ENCODE measurements around the gene DYNLRB1.

The DYNLRB1 gene

GRCh38 chr20:34579191-34579978 lies 63.2 kb downstream of the DYNLRB1 start:
- H3K9me3 Mint-ChIP-seq = no peaks in the 10 kb centered on the region
- H3K4me3 Mint-ChIP-seq = no peak overlapping the region
- H3K4me1 Mint-ChIP-seq = peaks cover 25% of the 10 kb centered on the region
- H3K27ac Mint-ChIP-seq = no peak overlapping the region
- H3K36me3 Mint-ChIP-seq (ENCODE audit: low read depth) = peaks cover 24% of the 10 kb centered on the region
- no peak for ATAC-seq
- H3K27me3 Mint-ChIP-seq = no peaks in the 10 kb centered on the region
- DNase-seq = no peak

DNA sequence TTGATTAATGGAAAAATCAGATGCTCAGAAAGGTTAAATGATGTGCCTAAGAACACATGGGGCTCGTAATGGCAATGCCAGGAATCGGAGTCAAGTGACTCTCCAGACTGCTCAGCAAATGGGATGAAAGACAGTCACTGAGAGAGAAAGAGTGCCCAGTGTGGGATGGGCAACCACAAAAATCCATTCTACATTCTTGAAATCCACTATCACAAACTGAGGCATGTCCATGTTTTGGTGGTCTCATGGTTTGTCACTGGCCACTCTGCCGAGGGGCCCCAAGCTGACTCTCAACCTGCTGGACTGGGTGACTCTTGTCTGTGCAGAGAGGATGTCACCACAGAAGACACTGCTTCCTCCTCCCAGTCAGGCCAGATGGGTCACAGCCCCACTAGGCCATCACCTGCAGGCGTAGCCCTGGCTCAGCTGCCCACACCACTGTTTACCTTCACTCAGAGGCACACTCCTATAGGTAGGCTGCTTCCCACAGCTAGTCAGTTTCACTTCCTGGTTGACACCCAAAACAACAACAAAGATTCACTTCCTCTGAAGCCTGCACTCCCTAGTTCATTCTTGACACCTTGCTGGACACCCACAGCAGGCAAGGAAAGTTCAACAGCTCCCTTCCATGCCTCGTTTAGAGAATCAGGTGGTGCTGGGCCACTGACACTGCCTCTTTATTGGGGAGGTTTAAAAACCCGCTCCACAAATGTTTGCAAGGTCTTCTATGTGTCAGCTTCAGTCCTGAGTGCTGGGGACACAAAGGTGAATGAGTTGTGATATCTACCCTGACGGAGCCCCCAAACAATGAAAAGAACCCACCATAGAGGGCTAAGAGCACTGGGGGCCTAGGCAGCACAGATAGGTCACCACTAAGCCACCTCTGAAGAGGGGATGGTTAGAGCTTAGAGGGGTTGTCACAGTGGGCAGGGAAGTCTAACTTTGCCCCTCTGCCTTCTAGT lies 64.0 kb downstream of the DYNLRB1 start:
- Mint-ChIP-seq H3K27me3 (no peaks in the 10 kb centered on the region), H3K9me3 (no peaks in the 10 kb centered on the region), H3K36me3 (ENCODE audit: low read depth) (peaks cover 22% of the 10 kb centered on the region), H3K4me3 (no peak overlapping the region), H3K4me1 (peaks cover 25% of the 10 kb centered on the region), H3K27ac (no peak overlapping the region)
- DNase-seq (no peak), ATAC-seq (no peak)

GRCh38 chr20:34581341-34582184 lies 65.3 kb downstream of the DYNLRB1 start:
- H3K4me1 Mint-ChIP-seq = peaks cover 25% of the 10 kb centered on the region
- peak; percentile 93 for ATAC-seq
- H3K27ac Mint-ChIP-seq = peak overlapping the region; percentile 57
- H3K36me3 Mint-ChIP-seq (ENCODE audit: low read depth) = peaks cover 22% of the 10 kb centered on the region
- H3K4me3 Mint-ChIP-seq = no peak overlapping the region
- peak; percentile 23 for DNase-seq
- no peaks in the 10 kb centered on the region for H3K27me3 Mint-ChIP-seq
- H3K9me3 Mint-ChIP-seq = no peaks in the 10 kb centered on the region

GRCh38 chr20:34582221-34582620 lies 66.0 kb downstream of the DYNLRB1 start:
- no peak for DNase-seq
- Mint-ChIP-seq H3K4me3 (no peak overlapping the region), H3K27me3 (no peaks in the 10 kb centered on the region), H3K36me3 (ENCODE audit: low read depth) (peaks cover 22% of the 10 kb centered on the region), H3K27ac (peak overlapping the region; percentile 57), H3K4me1 (peaks cover 25% of the 10 kb centered on the region), H3K9me3 (no peaks in the 10 kb centered on the region)
- no peak for ATAC-seq

GRCh38 chr20:34582911-34583310 lies 66.7 kb downstream of the DYNLRB1 start:
- H3K27me3 Mint-ChIP-seq = no peaks in the 10 kb centered on the region
- no peak for ATAC-seq
- H3K27ac Mint-ChIP-seq = no peak overlapping the region
- H3K36me3 Mint-ChIP-seq (ENCODE audit: low read depth) = peaks cover 22% of the 10 kb centered on the region
- no peaks in the 10 kb centered on the region for H3K9me3 Mint-ChIP-seq
- DNase-seq = no peak
- peaks cover 25% of the 10 kb centered on the region for H3K4me1 Mint-ChIP-seq
- H3K4me3 Mint-ChIP-seq = no peak overlapping the region

DNA sequence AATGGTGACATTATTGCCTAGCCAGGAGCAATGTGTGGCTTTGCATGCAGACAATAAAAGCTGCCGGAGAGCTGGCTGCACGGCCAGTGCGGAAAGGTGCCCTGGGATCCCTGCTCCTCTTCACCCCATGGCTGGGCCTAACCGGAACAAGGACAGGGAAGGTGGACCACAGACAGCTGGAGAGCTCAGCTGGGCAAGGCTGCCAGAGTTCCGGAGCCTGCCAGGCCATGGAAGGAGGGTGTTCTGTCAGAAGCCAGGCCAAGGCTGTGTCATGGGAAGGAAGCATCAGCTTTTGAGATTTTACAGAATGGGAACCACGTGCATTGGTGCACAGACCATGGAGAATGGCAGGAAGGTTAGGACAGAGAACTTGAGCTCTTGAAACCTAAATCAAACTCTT lies 67.3 kb downstream of the DYNLRB1 start:
- Mint-ChIP-seq H3K27me3 (no peaks in the 10 kb centered on the region), H3K9me3 (no peaks in the 10 kb centered on the region), H3K36me3 (ENCODE audit: low read depth) (peaks cover 20% of the 10 kb centered on the region), H3K27ac (no peak overlapping the region), H3K4me3 (no peak overlapping the region), H3K4me1 (peaks cover 25% of the 10 kb centered on the region)
- ATAC-seq (no peak), DNase-seq (no peak)

DNA sequence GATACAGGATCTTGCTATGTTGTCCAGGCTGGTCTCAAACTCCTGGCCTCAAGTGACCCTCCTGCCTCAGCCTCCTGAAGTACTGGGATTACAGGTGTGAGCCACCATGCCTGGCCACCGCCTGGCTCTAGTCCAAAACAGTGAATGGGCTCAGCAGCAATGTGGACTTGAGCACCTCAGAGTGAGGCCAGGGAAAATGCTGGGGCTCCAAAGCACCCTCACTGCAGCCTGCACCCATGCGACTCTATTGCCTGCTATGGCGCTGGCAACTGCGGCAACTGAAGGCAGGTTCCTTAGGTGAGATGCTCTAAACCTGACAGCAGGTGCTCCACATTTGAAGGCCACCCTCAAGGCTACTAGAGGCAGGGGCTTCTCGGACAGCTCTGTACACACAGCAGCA lies 68.8 kb downstream of the DYNLRB1 start:
- Mint-ChIP-seq H3K36me3 (ENCODE audit: low read depth) (peaks cover 14% of the 10 kb centered on the region), H3K4me1 (peaks cover 23% of the 10 kb centered on the region), H3K4me3 (no peak overlapping the region), H3K9me3 (no peaks in the 10 kb centered on the region), H3K27ac (no peak overlapping the region), H3K27me3 (no peaks in the 10 kb centered on the region)
- ATAC-seq (no peak), DNase-seq (no peak)

DNA sequence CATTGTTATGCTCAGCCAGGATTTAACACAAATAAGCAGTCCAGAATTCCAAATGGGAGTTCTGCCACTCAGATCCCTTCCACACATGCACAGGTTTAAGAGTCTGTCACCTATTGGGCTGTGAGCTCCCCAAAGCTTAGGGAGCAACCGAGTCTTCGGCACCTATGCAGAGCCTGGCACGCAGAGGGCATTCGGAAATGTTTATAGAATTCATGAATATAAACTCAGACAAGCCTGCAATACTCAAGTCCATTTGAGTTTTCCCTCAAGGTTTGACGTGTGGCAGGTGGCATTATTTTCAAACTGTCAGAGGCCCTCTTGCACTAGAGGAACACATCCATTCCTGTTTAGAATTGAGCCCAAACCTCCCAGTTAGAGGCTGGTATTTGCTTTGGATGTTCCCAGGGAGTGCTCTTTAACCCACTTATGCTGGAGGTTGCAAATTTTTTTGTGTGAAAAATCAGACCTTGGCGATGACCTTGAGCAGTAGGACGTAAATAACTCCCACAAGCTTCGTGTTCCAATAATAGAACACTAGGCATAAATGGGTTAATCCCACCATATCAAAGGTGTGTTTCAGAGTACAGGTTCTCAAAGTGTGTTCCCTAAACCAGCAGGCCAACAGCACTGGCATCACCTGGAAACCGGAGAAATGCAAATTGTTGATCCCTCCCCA lies 70.4 kb downstream of the DYNLRB1 start:
- Mint-ChIP-seq H3K9me3 (no peaks in the 10 kb centered on the region), H3K4me1 (peaks cover 9% of the 10 kb centered on the region), H3K36me3 (ENCODE audit: low read depth) (peaks cover 4% of the 10 kb centered on the region), H3K4me3 (no peak overlapping the region), H3K27me3 (no peaks in the 10 kb centered on the region), H3K27ac (no peak overlapping the region)
- no peak for DNase-seq
- no peak for ATAC-seq
